NCI-H446 (cell line): ENCODE results near the gene MRPL46.
"Not testable (repeated sequence)": the region's sequence is repeated elsewhere in the genome, so short reads cannot be mapped to it uniquely, and the experiment has no call there.

Source experiments
- DNase-seq, 2 experiments: peaks; one replicate each; lab custom pipeline; 2025; lab: John Stamatoyannopoulos, UW

Gene MRPL46

DNA sequence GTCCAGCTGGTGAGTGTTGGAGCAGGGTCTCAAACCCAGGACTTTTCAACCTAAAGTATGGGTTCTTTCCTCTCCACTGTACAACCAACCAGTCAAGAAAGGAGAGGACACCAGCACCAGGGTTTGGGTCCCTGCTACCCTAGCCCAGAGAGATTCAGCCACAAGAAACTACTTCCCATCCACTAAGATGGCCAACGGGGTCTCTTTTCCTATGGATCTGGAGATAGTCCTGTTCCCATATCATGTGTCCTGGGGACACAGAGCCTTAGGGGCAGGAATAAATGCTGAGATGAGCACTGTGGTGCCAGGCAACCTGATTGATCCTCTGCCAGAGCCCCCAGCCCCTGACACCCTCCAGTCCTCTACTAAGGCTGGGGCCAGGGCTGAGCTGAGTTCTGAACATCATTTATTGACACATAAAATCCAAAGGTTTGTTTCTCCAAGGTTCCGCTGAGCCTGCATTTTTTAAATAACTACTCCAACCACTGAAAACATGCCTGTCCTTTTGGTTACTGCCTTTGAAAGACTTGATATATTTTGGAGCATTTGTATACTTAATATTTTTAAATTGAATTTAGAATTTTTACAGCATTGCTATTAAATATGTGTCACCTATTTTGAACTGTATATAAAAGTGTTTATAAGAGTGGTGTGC is 26.0 kb downstream of the MRPL46 start:
- DNase-seq, result no peak

GRCh38 chr15:88440021-88440420 is 27.2 kb downstream of the MRPL46 start:
- no peak for DNase-seq

DNA sequence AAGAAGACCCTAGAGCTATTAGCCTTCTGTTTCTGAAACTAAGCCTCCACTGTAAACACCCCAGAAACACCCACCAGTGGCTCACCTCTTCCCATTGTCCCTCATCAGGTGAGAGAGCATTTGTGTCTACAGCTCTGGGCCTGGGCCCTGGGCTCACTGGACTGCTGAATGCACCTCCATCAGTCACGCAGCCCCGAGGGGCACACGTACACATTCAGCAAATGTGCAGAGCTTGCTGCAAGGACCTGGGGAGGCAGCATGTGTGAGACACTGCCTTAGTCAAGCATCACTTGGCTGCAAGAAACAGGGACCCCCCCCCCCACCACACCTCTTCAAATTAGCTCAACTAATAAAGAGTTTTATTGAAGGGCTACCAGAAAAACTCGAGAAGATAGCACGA is 29.0 kb downstream of the MRPL46 start:
- DNase-seq, result no peak

DNA sequence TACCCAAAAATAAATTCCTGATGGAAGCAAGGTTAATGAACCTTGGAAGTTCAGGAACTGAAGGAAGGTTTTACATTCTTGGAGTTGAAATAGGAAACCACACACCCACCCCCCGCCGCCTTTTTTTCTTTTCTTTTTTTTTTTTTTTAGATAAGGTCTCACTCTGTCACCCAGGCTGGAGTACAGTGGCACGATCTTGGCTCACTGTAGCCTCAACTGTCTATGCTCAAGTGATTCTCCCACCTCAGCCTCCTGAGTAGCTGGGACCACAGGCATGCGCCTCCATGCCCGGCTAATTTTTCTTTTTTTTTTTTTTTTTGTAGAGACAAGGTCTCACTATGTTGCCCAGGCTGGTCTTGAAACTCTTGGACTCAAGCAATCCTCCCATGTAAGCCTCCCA is 33.1 kb downstream of the MRPL46 start:
- not testable (repeated sequence) for DNase-seq

DNA sequence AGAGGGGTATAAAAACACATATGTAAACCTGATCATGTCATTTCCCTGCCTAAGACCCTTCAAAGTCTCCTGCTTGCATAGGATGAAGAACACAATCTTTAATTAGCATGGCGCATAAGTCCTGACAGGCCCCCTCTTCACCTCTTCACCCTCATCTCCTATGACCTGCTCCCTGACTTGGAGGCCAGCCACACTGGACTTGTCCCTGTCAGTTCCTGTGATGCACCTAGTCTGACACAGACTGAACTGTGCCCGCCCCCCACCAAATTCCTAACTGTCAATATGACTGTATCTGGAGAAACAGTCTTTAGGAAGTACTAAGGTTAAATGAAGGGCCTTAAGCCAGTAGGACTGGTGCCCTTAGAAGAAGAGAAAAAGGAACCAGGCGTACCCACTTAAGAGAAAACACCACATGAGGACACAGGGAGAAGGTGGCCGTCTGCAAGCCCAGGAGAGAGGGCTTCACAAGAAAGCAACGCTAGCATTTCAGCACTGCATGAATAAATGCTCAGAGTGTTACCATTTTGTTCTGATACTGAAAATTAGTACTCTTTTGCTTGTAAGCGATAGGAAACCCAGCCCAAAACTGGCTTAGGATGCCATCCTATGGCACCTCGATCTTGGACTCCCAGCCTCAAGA is 34.0 kb downstream of the MRPL46 start:
- no peak for DNase-seq

- no peak for DNase-seq
Observed at GRCh38 chr15:88431441-88431840, 35.7 kb downstream of the MRPL46 start.

GRCh38 chr15:88430051-88430450 is 37.1 kb downstream of the MRPL46 start:
- DNase-seq, result no peak

DNA sequence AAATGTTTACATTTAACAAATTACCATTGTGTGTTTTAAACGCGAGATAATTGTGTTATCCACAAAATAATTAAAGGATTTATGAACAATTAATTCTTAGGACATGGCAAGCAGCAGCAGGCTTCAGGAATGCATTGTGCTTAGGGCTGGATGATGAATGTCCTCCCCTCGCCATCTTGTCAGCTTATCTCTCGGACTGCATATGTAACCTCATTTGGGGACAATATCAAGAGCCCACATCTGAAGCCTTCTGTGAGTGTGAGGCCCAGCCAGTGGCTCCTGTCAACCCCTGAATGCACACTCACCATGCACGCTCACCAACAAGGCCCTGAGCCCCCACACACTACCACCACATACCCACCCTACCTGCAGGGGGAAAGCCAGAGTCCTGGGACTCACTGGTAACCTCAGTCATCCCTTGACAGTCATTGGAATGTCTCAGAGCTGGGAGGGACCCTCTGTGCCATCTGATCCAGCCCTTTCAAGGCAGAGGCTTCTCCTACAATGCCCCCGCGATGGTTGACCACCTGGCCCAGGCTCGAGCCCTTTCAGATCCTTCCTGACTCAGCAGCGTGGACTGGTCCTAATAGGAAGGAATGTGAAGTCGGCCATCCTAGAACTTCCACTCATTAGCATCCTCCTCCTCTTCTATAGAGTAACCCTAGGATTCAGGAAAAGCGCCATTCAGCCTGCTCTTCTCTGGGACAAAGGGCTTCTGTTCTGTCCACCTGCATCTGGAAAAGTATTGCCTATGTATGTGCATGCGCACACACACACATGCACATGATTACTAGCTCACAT is 38.2 kb downstream of the MRPL46 start:
- no peak for DNase-seq

DNA sequence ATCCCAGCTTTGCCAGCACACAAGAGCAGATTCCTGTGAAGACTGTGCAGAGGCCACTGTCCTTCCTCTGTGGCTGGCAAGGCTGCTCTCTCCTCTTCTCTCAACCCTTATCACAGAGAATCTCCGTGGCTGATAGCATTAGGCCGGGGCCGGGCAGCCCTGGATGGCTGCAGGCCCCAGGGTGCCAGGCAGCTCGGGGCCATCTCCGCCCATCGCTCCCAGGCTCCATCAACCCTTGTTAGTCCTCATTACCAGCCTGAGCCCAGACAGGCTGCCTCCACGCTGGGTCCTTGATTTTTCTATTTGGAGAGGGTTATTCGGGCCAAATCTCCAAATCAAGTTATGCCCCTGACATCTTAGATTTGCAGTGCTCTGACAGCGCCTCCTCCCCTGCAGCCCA is 39.1 kb downstream of the MRPL46 start:
- no peak for DNase-seq

- DNase-seq, result no peak
Observed at GRCh38 chr15:88426304-88426703, 40.9 kb downstream of the MRPL46 start.

DNA sequence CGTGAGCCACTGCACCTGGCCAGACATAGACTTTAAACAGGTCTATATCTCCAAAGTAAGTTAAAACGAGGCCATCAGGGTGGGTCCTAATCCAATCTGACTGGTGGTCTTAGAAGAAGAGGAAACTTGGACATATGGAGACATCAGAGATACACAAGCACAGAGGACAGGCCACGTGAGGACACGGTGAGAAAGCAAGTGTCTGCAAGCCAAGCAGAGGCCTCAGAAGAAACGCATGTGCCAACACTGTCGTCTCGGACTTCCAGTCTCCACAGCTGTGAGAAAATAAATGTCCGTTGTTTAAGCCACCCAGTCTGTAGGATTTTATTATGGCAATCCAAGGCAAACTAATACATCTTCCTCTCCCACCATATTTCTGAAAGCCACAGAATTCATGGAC is 43.9 kb downstream of the MRPL46 start:
- DNase-seq, result no peak

GRCh38 chr15:88419830-88420229 is 47.4 kb downstream of the MRPL46 start:
- DNase-seq, result no peak
